GM19238 (cell line): Measurements from ENCODE around the gene VLDLR.
A peak's percentile ranks its signal among the peaks of the same experiment; 100 is the strongest.
"Not testable (repeated sequence)": the region's sequence is repeated elsewhere in the genome, so short reads cannot be mapped to it uniquely, and the experiment has no call there.

Experiments
- DNase-seq: peaks from one replicate; pipeline ENCODE4 v3.0.0; 2011; ENCODE audit warnings: low spot score; ENCODE audit not compliant: insufficient read length

The VLDLR gene

GRCh38 chr9:2662496-2662895 lies 40.9 kb downstream of the VLDLR start:
- no peak for DNase-seq

- DNase-seq = no peak
These were observed 42.0 kb downstream of the VLDLR start for GRCh38 chr9:2663461-2664173.

DNA sequence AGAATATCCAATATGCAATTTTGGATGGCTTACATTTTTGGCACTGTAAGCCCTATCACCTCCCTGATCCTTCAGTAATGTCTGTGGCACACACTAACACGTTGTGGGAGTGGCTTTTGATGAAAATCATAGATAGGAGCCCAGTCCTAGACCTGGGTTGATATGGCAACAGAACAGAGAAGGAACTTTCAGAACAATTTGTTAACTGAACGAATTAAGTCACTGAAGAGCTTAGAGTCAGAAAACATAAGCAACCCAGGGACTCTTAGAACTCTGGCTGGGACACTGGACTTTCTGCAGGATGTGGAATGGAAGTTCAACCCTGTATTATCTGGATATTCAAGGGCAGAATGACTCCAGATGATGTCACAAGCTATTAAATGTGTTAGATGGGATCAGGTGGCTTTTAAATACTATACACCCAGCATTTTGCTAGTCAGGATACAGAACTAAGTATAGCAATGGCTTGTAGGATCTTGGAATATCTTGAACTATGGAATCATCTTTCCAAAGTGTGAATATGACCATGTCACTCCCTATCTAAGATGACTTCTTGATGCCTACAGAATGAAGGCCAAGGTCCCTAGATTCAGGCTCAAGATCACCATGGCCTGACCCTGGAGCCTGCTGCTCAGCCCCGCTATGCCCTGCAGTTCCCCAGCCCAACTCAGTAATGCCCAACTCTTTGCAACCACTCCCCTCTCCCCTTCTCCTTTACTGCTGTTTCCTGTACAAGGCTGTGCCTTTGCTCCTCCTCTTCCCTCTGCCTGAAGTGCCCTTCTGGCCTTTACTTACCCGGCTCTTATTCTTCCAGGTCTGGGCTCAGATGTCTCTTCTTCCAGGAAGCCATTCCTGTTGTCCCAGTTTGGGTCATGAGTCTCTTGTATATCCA lies 42.8 kb downstream of the VLDLR start:
- DNase-seq = no peak

DNA sequence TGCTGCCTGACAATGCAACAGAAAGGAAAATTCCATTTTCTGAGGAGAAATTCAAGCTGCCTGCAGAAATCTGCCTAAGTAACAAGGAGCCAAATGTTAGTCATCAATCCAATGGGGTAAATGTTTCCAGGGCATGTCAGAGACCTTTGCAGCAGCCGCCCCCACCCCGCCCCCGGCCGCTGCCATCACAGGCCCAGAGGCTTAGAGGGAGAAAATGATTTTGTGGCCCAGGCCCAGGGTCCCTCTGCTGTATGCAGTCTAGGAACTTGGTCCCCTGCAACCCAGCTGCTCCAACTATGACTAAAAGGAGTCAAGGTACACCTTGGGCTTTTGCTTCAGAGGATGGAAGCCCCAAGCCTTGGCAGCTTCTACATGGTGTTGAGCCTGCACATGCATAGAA lies 45.0 kb downstream of the VLDLR start:
- DNase-seq = no peak

DNA sequence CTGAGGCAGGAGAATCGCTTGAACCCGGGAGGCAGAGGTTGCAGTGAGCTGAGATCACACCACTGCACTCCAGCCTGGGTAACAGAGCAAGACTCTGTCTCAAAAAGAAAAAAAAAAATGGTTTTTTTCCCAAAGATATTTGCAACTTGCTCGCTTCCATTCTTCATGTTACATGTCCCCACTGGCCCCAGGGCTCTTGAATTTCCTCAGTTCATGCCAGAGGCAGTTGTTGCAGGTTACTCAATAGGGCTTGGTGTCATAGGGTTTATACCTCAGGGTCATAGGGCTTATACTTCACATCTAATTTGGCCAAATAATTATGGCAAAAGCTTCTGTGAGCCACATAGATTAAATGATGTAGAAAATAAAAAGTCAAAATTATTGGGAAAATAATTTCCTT lies 51.6 kb downstream of the VLDLR start:
- DNase-seq = no peak

- no peak for DNase-seq
These were observed 52.7 kb downstream of the VLDLR start for GRCh38 chr9:2674141-2674824.

- DNase-seq = no peak
These were observed 54.2 kb downstream of the VLDLR start for GRCh38 chr9:2675834-2676233.

DNA sequence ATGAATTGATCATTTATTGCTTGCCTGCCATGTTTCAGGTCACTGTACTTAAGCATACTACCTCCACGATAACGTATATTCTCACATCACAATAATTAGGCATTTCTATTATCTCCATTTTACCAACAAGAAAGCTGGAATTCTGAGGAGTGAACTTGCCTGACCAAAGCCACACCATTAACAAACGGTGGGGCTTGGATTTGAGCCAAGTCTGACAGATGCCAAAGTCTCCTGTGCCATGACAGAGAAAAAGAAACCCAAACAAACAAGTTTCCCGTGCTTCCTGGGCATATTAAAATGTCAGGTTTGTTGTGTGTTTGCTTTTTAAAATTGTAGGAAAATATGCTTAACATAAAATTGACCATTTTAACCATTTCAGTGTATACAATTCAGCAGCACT lies 54.9 kb downstream of the VLDLR start:
- DNase-seq = no peak

- DNase-seq = no peak
These were observed 56.6 kb downstream of the VLDLR start for GRCh38 chr9:2677915-2678889.

GRCh38 chr9:2679011-2679410 lies 57.4 kb downstream of the VLDLR start:
- DNase-seq = no peak

GRCh38 chr9:2681981-2682380 lies 60.4 kb downstream of the VLDLR start:
- no peak for DNase-seq

GRCh38 chr9:2686911-2687310 lies 65.3 kb downstream of the VLDLR start:
- no peak for DNase-seq

DNA sequence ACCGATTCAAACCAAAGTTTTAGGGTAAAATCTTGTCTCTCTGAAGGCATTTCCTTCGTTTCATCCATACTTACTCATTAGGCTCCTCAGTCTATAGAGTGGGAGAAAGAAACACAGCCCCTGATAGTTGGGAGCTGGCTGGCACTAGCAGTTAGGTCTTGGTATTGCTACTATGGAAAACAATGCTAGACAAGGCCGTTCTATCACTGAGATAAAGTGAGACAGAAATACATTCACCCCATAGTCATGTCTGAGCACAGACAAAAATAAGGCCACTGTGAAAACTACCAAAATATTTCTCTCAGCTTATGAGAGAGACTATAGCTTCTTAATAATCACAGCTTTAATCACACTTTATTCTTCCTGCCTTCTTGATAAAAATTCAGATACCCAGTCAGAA lies 67.0 kb downstream of the VLDLR start:
- no peak for DNase-seq

DNA sequence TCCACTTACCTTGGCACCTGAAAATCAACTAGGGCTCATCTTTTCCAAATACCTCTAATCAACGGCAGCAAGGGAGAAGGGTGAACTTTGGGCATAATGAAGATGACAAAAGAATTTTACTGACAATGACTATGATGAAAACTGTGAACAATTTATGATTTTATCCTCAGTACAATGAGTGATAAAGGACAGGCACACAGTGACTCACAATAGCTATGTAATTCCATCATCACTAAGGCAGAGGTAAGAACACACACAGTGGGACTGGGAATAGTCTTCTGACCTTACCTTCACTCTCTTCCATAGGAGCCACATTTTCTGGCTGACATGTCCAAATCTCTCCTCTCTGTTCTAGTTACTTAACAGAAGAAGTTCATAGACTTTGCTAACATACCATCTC lies 69.6 kb downstream of the VLDLR start:
- no peak for DNase-seq

DNA sequence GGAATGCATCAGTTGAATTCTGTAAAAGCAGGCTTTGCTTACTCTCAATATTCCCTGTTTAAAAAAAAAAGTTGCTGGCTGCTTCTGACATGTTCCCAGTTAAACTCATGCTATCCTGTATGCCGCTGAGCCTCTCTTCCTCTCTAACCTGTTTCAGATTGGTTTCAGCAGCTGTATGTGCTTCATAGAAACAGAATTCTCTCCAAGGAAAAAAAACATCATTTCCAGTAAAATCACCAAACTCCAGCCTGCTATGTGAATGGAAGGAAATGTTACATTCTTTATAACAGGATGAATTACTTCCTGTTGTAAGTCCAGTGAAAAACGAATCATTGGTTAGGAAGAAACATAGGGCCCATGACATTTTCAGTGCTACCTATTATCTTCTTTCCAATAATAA lies 70.0 kb downstream of the VLDLR start:
- DNase-seq = no peak

GRCh38 chr9:2693056-2693455 lies 71.5 kb downstream of the VLDLR start:
- no peak for DNase-seq

DNA sequence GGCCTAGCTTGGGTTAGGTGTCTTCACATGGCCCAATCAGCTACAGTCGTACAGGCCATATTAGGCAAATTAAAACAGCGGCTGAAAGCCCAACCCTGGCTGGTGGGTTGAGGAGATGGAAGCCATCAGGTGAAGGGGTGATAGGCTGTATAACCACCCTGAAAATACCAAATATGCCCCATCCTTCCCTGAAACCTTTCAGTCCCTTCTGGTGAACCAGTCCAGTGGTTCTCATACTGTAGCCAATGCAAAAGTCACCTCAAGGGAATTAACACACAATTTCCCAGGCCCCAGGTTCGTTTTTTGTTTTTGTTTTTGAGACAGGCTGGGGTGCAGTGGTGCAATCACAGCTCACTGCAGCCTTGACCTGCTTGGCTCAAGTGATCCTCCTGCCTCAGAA lies 75.9 kb downstream of the VLDLR start:
- peak; percentile 14 for DNase-seq

GRCh38 chr9:2700398-2700797 lies 78.8 kb downstream of the VLDLR start:
- DNase-seq = no peak

- no peak for DNase-seq
These were observed 79.4 kb downstream of the VLDLR start for GRCh38 chr9:2700909-2701550.

- no peak for DNase-seq
These were observed 82.9 kb downstream of the VLDLR start for GRCh38 chr9:2704504-2704903.

- DNase-seq = not testable (repeated sequence)
These were observed 85.7 kb downstream of the VLDLR start for GRCh38 chr9:2707256-2707655.
